ENCODE data around the gene TMEM242.

The TMEM242 gene

GRCh38 chr6:157254538-157254937 is 68.8 kb downstream of the TMEM242 start:
- no peak for DNase-seq (ENCODE audit: low read depth)
- in situ Hi-C loops (cut with HindIII; ENCODE audit: low sequenced_read_pairs), result no loop called here
- H3K4me3 ChIP-seq (ENCODE audit: low read depth, low read length), result no peak overlapping the region
- TF ChIP-seq CTCF (IDR thresholded peaks at IDR 0.05; ENCODE audit: low read depth, low read length, missing control alignments), result no peak

- in situ Hi-C loops (cut with HindIII; ENCODE audit: low sequenced_read_pairs), result no loop called here
- DNase-seq (ENCODE audit: low read depth), result no peak
- TF ChIP-seq CTCF (IDR thresholded peaks at IDR 0.05; ENCODE audit: low read depth, low read length, missing control alignments), result no peak
- no peak overlapping the region for H3K4me3 ChIP-seq (ENCODE audit: low read depth, low read length)
These were observed 69.6 kb downstream of the TMEM242 start for GRCh38 chr6:157253699-157254098.

GRCh38 chr6:157253017-157253416 is 70.3 kb downstream of the TMEM242 start:
- no peak for DNase-seq (ENCODE audit: low read depth)
- H3K4me3 ChIP-seq (ENCODE audit: low read depth, low read length), result no peak overlapping the region
- in situ Hi-C loops (cut with HindIII; ENCODE audit: low sequenced_read_pairs), result no loop called here
- TF ChIP-seq CTCF (IDR thresholded peaks at IDR 0.05; ENCODE audit: low read depth, low read length, missing control alignments), result no peak

GRCh38 chr6:157251586-157252247 is 71.6 kb downstream of the TMEM242 start:
- in situ Hi-C loops (cut with HindIII; ENCODE audit: low sequenced_read_pairs), result no loop called here
- no peak for TF ChIP-seq CTCF (IDR thresholded peaks at IDR 0.05; ENCODE audit: low read depth, low read length, missing control alignments)
- H3K4me3 ChIP-seq (ENCODE audit: low read depth, low read length), result no peak overlapping the region
- DNase-seq (ENCODE audit: low read depth), result no peak

- H3K4me3 ChIP-seq (ENCODE audit: low read depth, low read length), result no peak overlapping the region
- no peak for DNase-seq (ENCODE audit: low read depth)
- no peak for TF ChIP-seq CTCF (IDR thresholded peaks at IDR 0.05; ENCODE audit: low read depth, low read length, missing control alignments)
- in situ Hi-C loops (cut with HindIII; ENCODE audit: low sequenced_read_pairs), result no loop called here
These were observed 73.5 kb downstream of the TMEM242 start for GRCh38 chr6:157249826-157250225.

GRCh38 chr6:157248264-157248663 is 75.1 kb downstream of the TMEM242 start:
- no peak overlapping the region for H3K4me3 ChIP-seq (ENCODE audit: low read depth, low read length)
- in situ Hi-C loops (cut with HindIII; ENCODE audit: low sequenced_read_pairs), result no loop called here
- no peak for TF ChIP-seq CTCF (IDR thresholded peaks at IDR 0.05; ENCODE audit: low read depth, low read length, missing control alignments)
- DNase-seq (ENCODE audit: low read depth), result no peak
